ENCODE measurements around the gene C21orf91. TPM values are rescaled to one million over a fixed set of nuclear protein-coding genes. Genes with fewer than 3 reads are reported as not detected.

C21orf91 gene
- total RNA-seq, 1 experiment from 2014 or later = 16.9 TPM

GRCh38 chr21:17782051-17782450, 37.1 kb downstream of the C21orf91 start:
- Histone ChIP-seq H3K27me3 (replicated peaks; ENCODE audit: control insufficient read depth, insufficient read depth, low read length) (no peaks in the 10 kb centered on the region), H3K36me3 (ENCODE audit: control insufficient read depth, insufficient read depth, low read length) (no peaks in the 10 kb centered on the region), H3K9me3 (no peaks in the 10 kb centered on the region), H3K4me3 (ENCODE audit: low read depth, low read length) (no peak overlapping the region), H3K4me1 (0 out of 2 replicates have a peak, but pooled peaks cover 6% of the 10 kb centered on the region)
- ChIA-PET POLR2A (no interaction called here), CTCF (no interaction called here)
- no peak for DNase-seq
- H3K4me1 Mint-ChIP-seq (ENCODE audit: low read depth, unreplicated experiment) = peaks cover 7% of the 10 kb centered on the region
- no peak overlapping the region for H3K4me3 Mint-ChIP-seq (ENCODE audit: unreplicated experiment)
- H3K9me3 Mint-ChIP-seq (ENCODE audit: unreplicated experiment) = peaks cover 7% of the 10 kb centered on the region
- intact Hi-C loops (cut with micrococcal nuclease; ENCODE audit: unreplicated experiment) = no loop called here
- H3K27me3 Mint-ChIP-seq (ENCODE audit: insufficient read depth, unreplicated experiment) = no peaks in the 10 kb centered on the region
- H3K27ac Mint-ChIP-seq (ENCODE audit: unreplicated experiment) = no peak overlapping the region
- peaks cover 14% of the 10 kb centered on the region for H3K36me3 Mint-ChIP-seq (ENCODE audit: insufficient read depth, unreplicated experiment)
- no TSS peak for BruUV-seq (replicated peaks)
- no peak for TF ChIP-seq CTCF (IDR thresholded peaks at IDR 0.05; ENCODE audit: insufficient read depth in 1 of 2, low read depth in 1 of 2, low read length in 1 of 2, severe bottlenecking in 1 of 2, unreplicated experiment in 1 of 2)

- BruUV-seq (replicated peaks) = no TSS peak
- H3K9me3 Mint-ChIP-seq (ENCODE audit: unreplicated experiment) = peaks cover 7% of the 10 kb centered on the region
- no peak for DNase-seq
- Histone ChIP-seq H3K36me3 (ENCODE audit: control insufficient read depth, insufficient read depth, low read length) (no peaks in the 10 kb centered on the region), H3K4me3 (ENCODE audit: low read depth, low read length) (no peak overlapping the region), H3K9me3 (no peaks in the 10 kb centered on the region), H3K4me1 (0 out of 2 replicates have a peak, but pooled peaks cover 1% of the 10 kb centered on the region), H3K27me3 (replicated peaks; ENCODE audit: control insufficient read depth, insufficient read depth, low read length) (no peaks in the 10 kb centered on the region)
- H3K27me3 Mint-ChIP-seq (ENCODE audit: insufficient read depth, unreplicated experiment) = no peaks in the 10 kb centered on the region
- H3K36me3 Mint-ChIP-seq (ENCODE audit: insufficient read depth, unreplicated experiment) = peaks cover 11% of the 10 kb centered on the region
- CTCF ChIA-PET = interaction anchor here (0.8 kb wide), 1 partner anchor 91 kb away, joined by 3 read pairs; no protein-coding TSS in a partner anchor
- no peak for TF ChIP-seq CTCF (IDR thresholded peaks at IDR 0.05; ENCODE audit: insufficient read depth in 1 of 2, low read depth in 1 of 2, low read length in 1 of 2, severe bottlenecking in 1 of 2, unreplicated experiment in 1 of 2)
- H3K27ac Mint-ChIP-seq (ENCODE audit: unreplicated experiment) = no peak overlapping the region
- no peak overlapping the region for H3K4me3 Mint-ChIP-seq (ENCODE audit: unreplicated experiment)
- peaks cover 2% of the 10 kb centered on the region for H3K4me1 Mint-ChIP-seq (ENCODE audit: low read depth, unreplicated experiment)
- intact Hi-C loops (cut with micrococcal nuclease; ENCODE audit: unreplicated experiment) = no loop called here
- POLR2A ChIA-PET = no interaction called here
Measured at GRCh38 chr21:17781524-17781923, 37.6 kb downstream of the C21orf91 start.

GRCh38 chr21:17780539-17780938, 38.6 kb downstream of the C21orf91 start:
- Mint-ChIP-seq H3K4me1 (ENCODE audit: low read depth, unreplicated experiment) (no peaks in the 10 kb centered on the region), H3K36me3 (ENCODE audit: insufficient read depth, unreplicated experiment) (peaks cover 9% of the 10 kb centered on the region), H3K9me3 (ENCODE audit: unreplicated experiment) (peaks cover 7% of the 10 kb centered on the region), H3K27me3 (ENCODE audit: insufficient read depth, unreplicated experiment) (no peaks in the 10 kb centered on the region), H3K27ac (ENCODE audit: unreplicated experiment) (no peak overlapping the region), H3K4me3 (ENCODE audit: unreplicated experiment) (no peak overlapping the region)
- no peak for TF ChIP-seq CTCF (IDR thresholded peaks at IDR 0.05; ENCODE audit: insufficient read depth in 1 of 2, low read depth in 1 of 2, low read length in 1 of 2, severe bottlenecking in 1 of 2, unreplicated experiment in 1 of 2)
- Histone ChIP-seq H3K27me3 (replicated peaks; ENCODE audit: control insufficient read depth, insufficient read depth, low read length) (no peaks in the 10 kb centered on the region), H3K36me3 (ENCODE audit: control insufficient read depth, insufficient read depth, low read length) (no peaks in the 10 kb centered on the region), H3K4me1 (no peaks in the 10 kb centered on the region), H3K9me3 (no peaks in the 10 kb centered on the region), H3K4me3 (ENCODE audit: low read depth, low read length) (no peak overlapping the region)
- ChIA-PET POLR2A (no interaction called here), CTCF (interaction anchor here (0.8 kb wide), 1 partner anchor 90 kb away, joined by 3 read pairs; no protein-coding TSS in a partner anchor)
- no peak for DNase-seq
- intact Hi-C loops (cut with micrococcal nuclease; ENCODE audit: unreplicated experiment) = no loop called here
- BruUV-seq (replicated peaks) = no TSS peak

Data from Caco-2 (cell line).